HepG2 (cell line): ENCODE data around the gene SLC22A4. TPM values are rescaled to one million over a fixed set of nuclear protein-coding genes. Genes with fewer than 3 reads are reported as not detected.

Experiments
- DNMT3B ChIP-seq: conservative IDR thresholded peaks from 2 replicates; pipeline ENCODE4 v1.6.1; 2016; ENCODE audit warnings: missing biosample characterization, control low read depth
- DR1 ChIP-seq: sonication (generic); formaldehyde crosslinking; IDR thresholded peaks from 2 replicates; pipeline ENCODE4 v1.8.0; 2021; ENCODE audit warnings: mild to moderate bottlenecking, missing genetic modification reagents, inconsistent platforms
- EHMT2 ChIP-seq: fragments of 200-600 bp; sonication (generic); IDR thresholded peaks from 2 replicates; pipeline ENCODE4 v1.7.0; 2017; ENCODE audit warnings: antibody characterized with exemption, low read depth, low read length, borderline replicate concordance
- HMGA1 ChIP-seq: sonication (generic); formaldehyde crosslinking; conservative IDR thresholded peaks from 2 replicates; pipeline ENCODE4 v1.4.0; 2020; ENCODE audit warnings: missing genetic modification reagents
- HOXA9 ChIP-seq: sonication (generic); formaldehyde crosslinking; IDR thresholded peaks from 2 replicates; pipeline ENCODE4 v1.8.1; 2022; ENCODE audit warnings: missing genetic modification reagents, mild to moderate bottlenecking, moderate library complexity, borderline replicate concordance
- JUN ChIP-seq: sonication (generic); formaldehyde crosslinking; IDR thresholded peaks from 2 replicates; pipeline ENCODE4 v1.4.0; 2020; ENCODE audit warnings: mild to moderate bottlenecking, missing genetic modification reagents
- KLF11 ChIP-seq: IDR thresholded peaks from 2 replicates; pipeline ENCODE4 v1.6.1; 2016; ENCODE audit warnings: missing compliant biosample characterization
- KLF16 ChIP-seq, 2 experiments: sonication (generic) in 1 of 2; formaldehyde crosslinking in 1 of 2; IDR thresholded peaks; 2 replicates each; pipeline versions ENCODE4 v1.6.1 to v1.8.0; 2016 to 2023; ENCODE audit warnings: missing genetic modification reagents in 2 of 2, missing compliant biosample characterization in 1 of 2
- MAFG ChIP-seq: sonication (generic); formaldehyde crosslinking; IDR thresholded peaks from 2 replicates; pipeline ENCODE4 v1.5.1; 2020; ENCODE audit warnings: mild to moderate bottlenecking, missing genetic modification reagents
- NPAS2 ChIP-seq: sonication (generic); formaldehyde crosslinking; IDR thresholded peaks from 2 replicates; pipeline ENCODE4 v1.8.0; 2022; ENCODE audit warnings: mild to moderate bottlenecking, missing genetic modification reagents, borderline replicate concordance
- POLR2AphosphoS2 ChIP-seq: IDR thresholded peaks from 2 replicates; pipeline ENCODE4 v1.6.1; 2011; ENCODE audit warnings: low read depth, low read length, improper control_type of control experiment
- RBM22 ChIP-seq: fragments of 200-400 bp; formaldehyde crosslinking; optimal IDR thresholded peaks from 2 replicates; pipeline ENCODE3; 2017; ENCODE audit warnings: mild to moderate bottlenecking, low read length, moderate library complexity
- RFX1 ChIP-seq: fragments of 450-650 bp; IDR thresholded peaks from 2 replicates; pipeline ENCODE4 v1.6.1; 2017
- RORA ChIP-seq: sonication (generic); formaldehyde crosslinking; IDR thresholded peaks from 2 replicates; pipeline ENCODE4 v1.5.0; 2020; ENCODE audit warnings: mild to moderate bottlenecking, missing genetic modification reagents, moderate library complexity
- SAFB2 ChIP-seq: sonication (generic); formaldehyde crosslinking; IDR thresholded peaks from 2 replicates; pipeline ENCODE4 v1.5.1; 2020; ENCODE audit warnings: missing genetic modification reagents, low read depth, mild to moderate bottlenecking, borderline replicate concordance
- SALL2 ChIP-seq: sonication (generic); formaldehyde crosslinking; IDR thresholded peaks from 2 replicates; pipeline ENCODE4 v1.8.1; 2023; ENCODE audit warnings: mild to moderate bottlenecking, missing genetic modification reagents, inconsistent platforms
- TGIF2 ChIP-seq: IDR thresholded peaks from 2 replicates; pipeline ENCODE4 v1.6.1; 2016; ENCODE audit warnings: control low read depth, missing compliant biosample characterization
- TP53 ChIP-seq: sonication (generic); formaldehyde crosslinking; conservative IDR thresholded peaks from 2 replicates; pipeline ENCODE4 v1.4.0; 2020; ENCODE audit warnings: missing genetic modification reagents
- YY1 ChIP-seq: IDR thresholded peaks from 2 replicates; pipeline ENCODE4 v1.6.1; 2011; ENCODE audit warnings: low read length, low read depth, moderate library complexity, mild to moderate bottlenecking; ENCODE audit not compliant: insufficient read depth, insufficient replicate concordance
- ZMAT3 ChIP-seq: sonication (generic); formaldehyde crosslinking; conservative IDR thresholded peaks from 2 replicates; pipeline ENCODE4 v1.7.0; 2021; ENCODE audit warnings: missing genetic modification reagents
- ZNF282 ChIP-seq: fragments of 450-650 bp; IDR thresholded peaks from 2 replicates; pipeline ENCODE4 v1.6.1; 2018; ENCODE audit not compliant: partially characterized antibody
- ZNF562 ChIP-seq: sonication (generic); formaldehyde crosslinking; IDR thresholded peaks from 2 replicates; pipeline ENCODE4 v1.8.0; 2022; ENCODE audit warnings: missing genetic modification reagents, borderline replicate concordance
- polyA plus RNA-seq, 8 experiments: library from polyadenylated mRNA; depleted of rRNA in 3 of 8; stranded (reverse) in 7 of 8; unstranded in 1 of 8; fragments of >200 nt; fragmentation: Illumina TruSeq in 4 of 8; extraction: Trizol in 4 of 8; gene quantifications; 2 replicates each; pipeline versions ENCODE4 v1.2.1 to v1.2.3, GENCODE V29; 2011 to 2016; ENCODE audit warnings: low read depth in 4 of 8, missing spikeins in 1 of 8, mixed read lengths in 1 of 8; ENCODE audit not compliant: insufficient read depth in 1 of 8
- total RNA-seq, 5 experiments: library from RNA; depleted of rRNA; stranded (reverse); fragments of >200 nt; fragmentation: Illumina TruSeq; extraction: Trizol; gene quantifications; 2 replicates each; pipeline ENCODE4 v1.2.3, GENCODE V29; 2016; ENCODE audit warnings: low read depth in 1 of 5
- TF ChIP-seq, protein P1 (sequence below): sonication (generic); formaldehyde crosslinking; IDR thresholded peaks from 2 replicates; pipeline ENCODE4 v1.9.0; 2021; ENCODE audit warnings: missing genetic modification reagents, borderline replicate concordance
- TF ChIP-seq, protein P2 (sequence below): sonication (generic); formaldehyde crosslinking; IDR thresholded peaks from 2 replicates; pipeline ENCODE4; 2020; ENCODE audit warnings: missing genetic modification reagents, mild to moderate bottlenecking, borderline replicate concordance
- TF ChIP-seq, protein P3 (sequence below): IDR thresholded peaks from 2 replicates; pipeline ENCODE4 v1.6.1; 2016; ENCODE audit warnings: missing compliant biosample characterization, missing genetic modification reagents, borderline replicate concordance

Gene SLC22A4
- total and polyA plus RNA-seq, 2 of the 13 experiments (the other 11 are each of a cell fraction or from before 2014, with no cell fraction given), result 0.33 to 0.62 TPM

DNA sequence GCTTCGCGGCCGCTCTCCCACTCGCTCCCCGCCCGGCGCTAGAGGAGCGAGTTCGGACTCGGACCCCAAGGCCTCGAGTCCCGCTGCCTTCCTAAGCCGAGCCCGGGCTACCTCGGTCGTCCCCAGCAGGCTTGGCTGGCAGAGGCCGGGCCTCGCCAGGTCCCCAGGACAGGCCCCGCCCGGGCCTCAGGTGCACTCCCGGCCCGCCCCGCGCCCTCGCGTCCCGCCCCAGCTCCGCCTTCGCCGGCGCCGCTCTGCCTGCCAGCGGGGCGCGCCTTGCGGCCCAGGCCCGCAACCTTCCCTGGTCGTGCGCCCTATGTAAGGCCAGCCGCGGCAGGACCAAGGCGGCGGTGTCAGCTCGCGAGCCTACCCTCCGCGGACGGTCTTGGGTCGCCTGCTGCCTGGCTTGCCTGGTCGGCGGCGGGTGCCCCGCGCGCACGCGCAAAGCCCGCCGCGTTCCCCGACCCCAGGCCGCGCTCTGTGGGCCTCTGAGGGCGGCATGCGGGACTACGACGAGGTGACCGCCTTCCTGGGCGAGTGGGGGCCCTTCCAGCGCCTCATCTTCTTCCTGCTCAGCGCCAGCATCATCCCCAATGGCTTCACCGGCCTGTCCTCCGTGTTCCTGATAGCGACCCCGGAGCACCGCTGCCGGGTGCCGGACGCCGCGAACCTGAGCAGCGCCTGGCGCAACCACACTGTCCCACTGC, 75.4 kb downstream of the SLC22A4 start, which contains the start of gene SLC22A5 (continued):
- TF ChIP-seq SAFB2 (CRISPR knock-in tag), result peak; percentile 91; the same call in 1 of the 2 replicates
- peak; percentile 63 for TF ChIP-seq ZMAT3 (CRISPR knock-in tag)
- TF ChIP-seq RBM22, result no peak
- no peak for TF ChIP-seq KLF11 (CRISPR knock-in tag)
- TF ChIP-seq SALL2 (CRISPR knock-in tag), result peak; percentile 92
- TF ChIP-seq ZNF562 (CRISPR knock-in tag), result no peak
- TF ChIP-seq RORA (CRISPR knock-in tag), result no peak
- TF ChIP-seq HMGA1 (CRISPR knock-in tag), result no peak
- no peak for TF ChIP-seq EHMT2
- no peak for TF ChIP-seq TP53 (CRISPR knock-in tag)
- TF ChIP-seq, protein P1, sequence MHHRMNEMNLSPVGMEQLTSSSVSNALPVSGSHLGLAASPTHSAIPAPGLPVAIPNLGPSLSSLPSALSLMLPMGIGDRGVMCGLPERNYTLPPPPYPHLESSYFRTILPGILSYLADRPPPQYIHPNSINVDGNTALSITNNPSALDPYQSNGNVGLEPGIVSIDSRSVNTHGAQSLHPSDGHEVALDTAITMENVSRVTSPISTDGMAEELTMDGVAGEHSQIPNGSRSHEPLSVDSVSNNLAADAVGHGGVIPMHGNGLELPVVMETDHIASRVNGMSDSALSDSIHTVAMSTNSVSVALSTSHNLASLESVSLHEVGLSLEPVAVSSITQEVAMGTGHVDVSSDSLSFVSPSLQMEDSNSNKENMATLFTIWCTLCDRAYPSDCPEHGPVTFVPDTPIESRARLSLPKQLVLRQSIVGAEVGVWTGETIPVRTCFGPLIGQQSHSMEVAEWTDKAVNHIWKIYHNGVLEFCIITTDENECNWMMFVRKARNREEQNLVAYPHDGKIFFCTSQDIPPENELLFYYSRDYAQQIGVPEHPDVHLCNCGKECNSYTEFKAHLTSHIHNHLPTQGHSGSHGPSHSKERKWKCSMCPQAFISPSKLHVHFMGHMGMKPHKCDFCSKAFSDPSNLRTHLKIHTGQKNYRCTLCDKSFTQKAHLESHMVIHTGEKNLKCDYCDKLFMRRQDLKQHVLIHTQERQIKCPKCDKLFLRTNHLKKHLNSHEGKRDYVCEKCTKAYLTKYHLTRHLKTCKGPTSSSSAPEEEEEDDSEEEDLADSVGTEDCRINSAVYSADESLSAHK (CRISPR knock-in tag), result no peak
- peak; percentile 13 for TF ChIP-seq YY1
- 0 out of 2 replicates have a peak, but pooled peaks have one; percentile 13 for TF ChIP-seq HOXA9 (CRISPR knock-in tag)
- TF ChIP-seq TGIF2 (CRISPR knock-in tag), result no peak
- TF ChIP-seq, protein P2, sequence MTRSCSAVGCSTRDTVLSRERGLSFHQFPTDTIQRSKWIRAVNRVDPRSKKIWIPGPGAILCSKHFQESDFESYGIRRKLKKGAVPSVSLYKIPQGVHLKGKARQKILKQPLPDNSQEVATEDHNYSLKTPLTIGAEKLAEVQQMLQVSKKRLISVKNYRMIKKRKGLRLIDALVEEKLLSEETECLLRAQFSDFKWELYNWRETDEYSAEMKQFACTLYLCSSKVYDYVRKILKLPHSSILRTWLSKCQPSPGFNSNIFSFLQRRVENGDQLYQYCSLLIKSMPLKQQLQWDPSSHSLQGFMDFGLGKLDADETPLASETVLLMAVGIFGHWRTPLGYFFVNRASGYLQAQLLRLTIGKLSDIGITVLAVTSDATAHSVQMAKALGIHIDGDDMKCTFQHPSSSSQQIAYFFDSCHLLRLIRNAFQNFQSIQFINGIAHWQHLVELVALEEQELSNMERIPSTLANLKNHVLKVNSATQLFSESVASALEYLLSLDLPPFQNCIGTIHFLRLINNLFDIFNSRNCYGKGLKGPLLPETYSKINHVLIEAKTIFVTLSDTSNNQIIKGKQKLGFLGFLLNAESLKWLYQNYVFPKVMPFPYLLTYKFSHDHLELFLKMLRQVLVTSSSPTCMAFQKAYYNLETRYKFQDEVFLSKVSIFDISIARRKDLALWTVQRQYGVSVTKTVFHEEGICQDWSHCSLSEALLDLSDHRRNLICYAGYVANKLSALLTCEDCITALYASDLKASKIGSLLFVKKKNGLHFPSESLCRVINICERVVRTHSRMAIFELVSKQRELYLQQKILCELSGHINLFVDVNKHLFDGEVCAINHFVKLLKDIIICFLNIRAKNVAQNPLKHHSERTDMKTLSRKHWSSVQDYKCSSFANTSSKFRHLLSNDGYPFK (CRISPR knock-in tag), result peak; percentile 21; the same call in 1 of the 2 replicates
- peak in 1 of 2 experiments; percentile 62; a peak in 2 of 4 replicates for TF ChIP-seq KLF16 (CRISPR knock-in tag; IDR thresholded peaks at IDR 0.05)
- TF ChIP-seq NPAS2 (CRISPR knock-in tag), result no peak
- no peak for TF ChIP-seq DNMT3B
- no peak for TF ChIP-seq MAFG (CRISPR knock-in tag)
- TF ChIP-seq DR1 (CRISPR knock-in tag), result no peak; the same call in none of the 2 replicates
- TF ChIP-seq, protein P3, sequence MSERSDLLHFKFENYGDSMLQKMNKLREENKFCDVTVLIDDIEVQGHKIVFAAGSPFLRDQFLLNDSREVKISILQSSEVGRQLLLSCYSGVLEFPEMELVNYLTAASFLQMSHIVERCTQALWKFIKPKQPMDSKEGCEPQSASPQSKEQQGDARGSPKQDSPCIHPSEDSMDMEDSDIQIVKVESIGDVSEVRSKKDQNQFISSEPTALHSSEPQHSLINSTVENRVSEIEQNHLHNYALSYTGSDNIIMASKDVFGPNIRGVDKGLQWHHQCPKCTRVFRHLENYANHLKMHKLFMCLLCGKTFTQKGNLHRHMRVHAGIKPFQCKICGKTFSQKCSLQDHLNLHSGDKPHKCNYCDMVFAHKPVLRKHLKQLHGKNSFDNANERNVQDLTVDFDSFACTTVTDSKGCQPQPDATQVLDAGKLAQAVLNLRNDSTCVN (CRISPR knock-in tag), result no peak
- TF ChIP-seq RFX1, result no peak
- TF ChIP-seq ZNF282, result no peak
- TF ChIP-seq POLR2AphosphoS2, result no peak
- TF ChIP-seq JUN, result peak; percentile 22; the same call in 1 of the 2 replicates
